ENCODE measurements around the gene COBLL1. TPM values are rescaled to one million over a fixed set of nuclear protein-coding genes. Genes with fewer than 3 reads are reported as not detected.

COBLL1 gene
- total and polyA plus RNA-seq, 8 donors: 19.1 to 74.8 (median 22.1) TPM

DNA sequence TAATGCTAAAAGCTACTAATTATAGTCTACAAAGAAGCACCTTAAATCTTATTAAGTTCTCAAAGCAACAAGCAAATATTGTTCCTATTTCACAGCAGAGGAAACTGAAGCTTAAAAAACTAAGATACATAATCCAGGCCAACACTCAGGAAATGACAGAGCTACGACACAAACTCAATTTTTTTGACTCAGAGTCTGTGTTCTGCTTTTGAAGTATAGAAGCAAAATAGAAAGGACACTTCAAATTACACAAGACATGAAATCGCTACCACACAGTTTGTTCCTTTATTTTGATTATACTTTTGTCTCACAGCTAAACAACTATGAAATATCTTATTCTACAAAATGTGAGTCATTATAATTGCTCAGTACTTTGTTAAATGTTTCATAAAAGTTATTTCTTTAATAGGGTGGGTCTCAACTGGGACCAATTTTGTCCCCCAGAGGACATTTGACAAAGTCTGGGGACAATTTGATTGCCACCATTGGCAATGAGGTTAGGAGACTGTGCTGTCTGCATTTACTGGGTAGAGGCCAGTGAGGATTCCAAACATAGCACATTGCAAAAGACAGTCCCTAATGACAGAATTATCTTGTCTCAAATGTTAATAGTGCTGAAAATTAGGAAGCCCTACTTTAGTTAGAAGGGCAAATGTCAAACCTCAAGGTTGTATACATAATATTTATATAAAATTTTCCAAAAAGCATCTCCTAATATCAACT is 118.8 kb downstream of the COBLL1 start:
- H3K9me3 ChIP-seq: no peaks in the 10 kb centered on the region
- DNase-seq (no peak), ATAC-seq (peak; percentile 66)
- peak overlapping the region; percentile 16 to 38 for H3K27ac ChIP-seq
- intact Hi-C loops (cut with DNase I): no loop called here
- TF ChIP-seq, protein P1, sequence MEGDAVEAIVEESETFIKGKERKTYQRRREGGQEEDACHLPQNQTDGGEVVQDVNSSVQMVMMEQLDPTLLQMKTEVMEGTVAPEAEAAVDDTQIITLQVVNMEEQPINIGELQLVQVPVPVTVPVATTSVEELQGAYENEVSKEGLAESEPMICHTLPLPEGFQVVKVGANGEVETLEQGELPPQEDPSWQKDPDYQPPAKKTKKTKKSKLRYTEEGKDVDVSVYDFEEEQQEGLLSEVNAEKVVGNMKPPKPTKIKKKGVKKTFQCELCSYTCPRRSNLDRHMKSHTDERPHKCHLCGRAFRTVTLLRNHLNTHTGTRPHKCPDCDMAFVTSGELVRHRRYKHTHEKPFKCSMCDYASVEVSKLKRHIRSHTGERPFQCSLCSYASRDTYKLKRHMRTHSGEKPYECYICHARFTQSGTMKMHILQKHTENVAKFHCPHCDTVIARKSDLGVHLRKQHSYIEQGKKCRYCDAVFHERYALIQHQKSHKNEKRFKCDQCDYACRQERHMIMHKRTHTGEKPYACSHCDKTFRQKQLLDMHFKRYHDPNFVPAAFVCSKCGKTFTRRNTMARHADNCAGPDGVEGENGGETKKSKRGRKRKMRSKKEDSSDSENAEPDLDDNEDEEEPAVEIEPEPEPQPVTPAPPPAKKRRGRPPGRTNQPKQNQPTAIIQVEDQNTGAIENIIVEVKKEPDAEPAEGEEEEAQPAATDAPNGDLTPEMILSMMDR (IDR thresholded peaks at IDR 0.05): no peak
- peaks cover 0 to 17% of the 10 kb centered on the region in 2 donors for H3K4me1 ChIP-seq
- H3K36me3 ChIP-seq: no peaks in the 10 kb centered on the region
- no peak overlapping the region for H3K4me3 ChIP-seq
- H3K27me3 ChIP-seq: no peaks in the 10 kb centered on the region

DNA sequence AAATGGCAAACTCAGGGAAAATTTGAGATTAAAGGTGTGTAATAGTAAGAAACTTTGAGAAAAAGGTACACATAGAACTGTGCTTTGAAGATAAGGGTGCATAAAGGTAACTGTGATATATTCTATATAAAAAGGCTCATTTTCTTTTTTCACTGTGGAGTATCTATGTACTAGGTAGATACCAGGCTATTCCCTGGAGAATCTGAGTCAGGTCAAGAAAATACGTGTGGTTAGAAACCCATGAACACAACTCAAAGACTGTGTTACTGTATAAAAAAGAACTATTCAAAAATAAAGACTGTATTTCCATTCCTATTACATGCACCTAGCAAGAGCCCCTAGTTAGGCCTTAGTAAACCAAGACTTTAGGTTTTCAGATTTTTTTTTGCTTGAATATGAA is 120.2 kb downstream of the COBLL1 start:
- TF ChIP-seq, protein P1 (IDR thresholded peaks at IDR 0.05): no peak
- H3K27ac ChIP-seq: no peak overlapping the region
- no peaks in the 10 kb centered on the region for H3K36me3 ChIP-seq
- peaks cover 0 to 17% of the 10 kb centered on the region in 2 donors for H3K4me1 ChIP-seq
- no peak overlapping the region for H3K4me3 ChIP-seq
- H3K9me3 ChIP-seq: no peaks in the 10 kb centered on the region
- H3K27me3 ChIP-seq: no peaks in the 10 kb centered on the region
- intact Hi-C loops (cut with DNase I): no loop called here
- ATAC-seq: no peak
- no peak for DNase-seq

GRCh38 chr2:164719996-164720941 is 121.4 kb downstream of the COBLL1 start:
- intact Hi-C loops (cut with DNase I): no loop called here
- DNase-seq: no peak
- ATAC-seq: no peak
- no peak overlapping the region for H3K4me3 ChIP-seq
- H3K9me3 ChIP-seq: no peaks in the 10 kb centered on the region
- H3K27ac ChIP-seq: no peak overlapping the region
- no peaks in the 10 kb centered on the region for H3K27me3 ChIP-seq
- TF ChIP-seq, protein P1 (IDR thresholded peaks at IDR 0.05): no peak
- no peaks in the 10 kb centered on the region for H3K36me3 ChIP-seq
- H3K4me1 ChIP-seq: peaks cover 0 to 17% of the 10 kb centered on the region in 2 donors

GRCh38 chr2:164717000-164717803 is 124.4 kb downstream of the COBLL1 start:
- Histone ChIP-seq H3K9me3 (no peaks in the 10 kb centered on the region), H3K27me3 (no peaks in the 10 kb centered on the region), H3K4me3 (no peak overlapping the region), H3K27ac (no peak overlapping the region), H3K4me1 (peaks cover 5 to 7% of the 10 kb centered on the region in 2 donors), H3K36me3 (no peaks in the 10 kb centered on the region)
- ATAC-seq: peak; percentile 18
- intact Hi-C loops (cut with DNase I): no loop called here
- DNase-seq: peak in 1 of 4 donors; percentile 30
- TF ChIP-seq, protein P1 (IDR thresholded peaks at IDR 0.05): peak in 1 of 2 donors; percentile 62
